Measurements from ENCODE around the gene OTOA.
"Not testable (repeated sequence)": the region's sequence is repeated elsewhere in the genome, so short reads cannot be mapped to it uniquely, and the experiment has no call there.

- TF ChIP-seq EP300 (IDR thresholded peaks at IDR 0.05); CTCF (IDR thresholded peaks at IDR 0.05); POLR2AphosphoS5 (IDR thresholded peaks at IDR 0.05); POLR2A (IDR thresholded peaks at IDR 0.05; ENCODE audit: low read depth): not testable (repeated sequence)
Observed at GRCh38 chr16:21629616-21630539, 33.9 kb upstream of the OTOA start.
